Large intestine (tissue), 3 donors: ENCODE results near the gene LRMDA. TPM values are rescaled to one million over a fixed set of nuclear protein-coding genes. Genes with fewer than 3 reads are reported as not detected.
"Not testable (repeated sequence)": the region's sequence is repeated elsewhere in the genome, so short reads cannot be mapped to it uniquely, and the experiment has no call there.

ENCODE experiments used
- DNase-seq, 2 donors: peaks; one replicate each; pipeline versions ENCODE4 v3.0.0 to v3.0.0-alpha.2; 2013
- H3K27ac ChIP-seq: one replicate; pipeline ENCODE4 v1.5.1; 2013; ENCODE audit warnings: low read length
- H3K27me3 ChIP-seq: 2 replicates; pipeline ENCODE4 v1.6.1; 2013; ENCODE audit warnings: low read length; ENCODE audit not compliant: control insufficient read depth, insufficient read depth
- H3K36me3 ChIP-seq: 2 replicates; pipeline ENCODE4 v1.6.1; 2013; ENCODE audit warnings: low read length; ENCODE audit not compliant: control insufficient read depth, insufficient read depth
- H3K4me1 ChIP-seq: one replicate; pipeline ENCODE4 v1.6.1; 2013; ENCODE audit warnings: low read length; ENCODE audit not compliant: control insufficient read depth, insufficient read depth
- H3K4me3 ChIP-seq: one replicate; pipeline ENCODE4 v1.5.1; 2013; ENCODE audit warnings: low read length
- H3K9me3 ChIP-seq: one replicate; pipeline ENCODE4 v1.6.1; 2013; ENCODE audit warnings: mild to moderate bottlenecking, low read depth, low read length, moderate library complexity; ENCODE audit not compliant: control insufficient read depth
- WGBS: methylation state at CpG from one replicate; pipeline ENCODE4 v1.1.5; 2013; ENCODE audit warnings: low lambda C conversion rate; ENCODE audit not compliant: insufficient coverage; 5-methylcytosine and 5-hydroxymethylcytosine counted together
- polyA plus RNA-seq: library from polyadenylated mRNA; unstranded; fragments of 120-200 nt; gene quantifications from one replicate; pipeline ENCODE4 v1.2.1, GENCODE V29; 2013

LRMDA gene
- polyA plus RNA-seq, 1 donor = 5.3 TPM

DNA sequence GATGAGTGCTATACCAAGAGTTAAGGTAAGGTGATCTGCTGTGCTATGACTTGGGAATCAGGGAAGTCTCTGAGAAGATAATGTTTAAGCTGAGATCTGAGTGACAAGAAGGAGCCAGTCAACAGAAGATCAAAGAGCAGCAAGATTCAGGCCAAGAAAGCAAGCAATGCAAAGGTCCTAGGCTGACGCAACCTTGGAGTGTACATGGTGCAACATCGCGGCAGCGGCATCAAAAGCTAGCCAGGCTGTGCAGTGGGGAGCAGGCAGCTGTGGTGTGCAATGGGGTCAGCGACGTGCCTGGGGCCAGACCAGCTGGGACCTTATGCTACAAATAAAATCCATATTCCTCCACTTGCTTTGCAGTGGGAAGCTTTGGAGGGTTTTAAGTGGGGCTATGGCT, 324.1 kb downstream of the LRMDA start:
- DNase-seq = peak; percentile 56 to 65
- Histone ChIP-seq H3K27me3 (no peaks in the 10 kb centered on the region), H3K9me3 (peaks cover 6% of the 10 kb centered on the region), H3K4me1 (no peaks in the 10 kb centered on the region), H3K36me3 (no peaks in the 10 kb centered on the region), H3K27ac (no peak overlapping the region), H3K4me3 (no peak overlapping the region)
- no CpG with 5 or more reads among the region's 6 CpGs for WGBS

DNA sequence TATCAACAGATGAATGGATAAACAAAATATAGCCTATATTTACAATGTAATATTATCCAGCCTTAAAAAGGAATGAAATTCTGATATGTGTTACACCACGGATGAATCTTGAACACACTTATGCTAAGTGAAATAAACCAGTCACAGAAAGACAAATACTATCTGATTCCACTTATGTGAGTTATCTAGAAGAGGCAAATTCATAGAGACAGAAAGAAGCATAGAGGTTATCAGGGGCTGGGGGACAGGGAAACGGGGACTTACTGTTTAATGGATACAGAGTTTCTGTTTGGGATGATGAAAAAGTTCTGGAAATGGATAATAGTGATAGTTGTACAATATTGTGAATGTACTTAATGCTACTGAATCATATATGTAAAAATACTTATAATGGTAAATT, 329.9 kb downstream of the LRMDA start:
- Histone ChIP-seq H3K36me3 (no peaks in the 10 kb centered on the region), H3K4me3 (no peak overlapping the region), H3K27ac (no peak overlapping the region), H3K27me3 (no peaks in the 10 kb centered on the region), H3K9me3 (no peaks in the 10 kb centered on the region), H3K4me1 (no peaks in the 10 kb centered on the region)
- DNase-seq = no peak
- 60% methylated on average over 1 of the region's 2 CpGs for WGBS

DNA sequence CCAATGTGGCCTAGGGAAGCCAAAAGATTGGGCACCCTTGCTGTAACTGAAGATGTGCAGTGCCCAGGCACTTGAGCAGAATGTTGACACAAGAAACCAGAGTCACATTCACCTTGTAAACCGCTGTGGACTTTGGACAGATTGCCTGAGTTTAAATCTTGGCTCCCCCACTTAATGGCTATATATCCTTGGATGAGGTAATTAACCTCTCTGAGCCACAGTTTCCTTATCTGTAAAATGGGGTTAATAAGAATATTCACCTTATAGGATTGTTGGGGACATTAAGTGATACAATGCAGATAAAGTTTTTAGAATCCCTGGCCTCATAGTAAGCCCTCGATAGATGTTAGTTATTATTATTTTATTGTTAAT, 331.0 kb downstream of the LRMDA start:
- no CpG with 5 or more reads among the region's 2 CpGs for WGBS
- Histone ChIP-seq H3K27ac (no peak overlapping the region), H3K4me3 (no peak overlapping the region), H3K4me1 (no peaks in the 10 kb centered on the region), H3K36me3 (no peaks in the 10 kb centered on the region), H3K9me3 (no peaks in the 10 kb centered on the region), H3K27me3 (no peaks in the 10 kb centered on the region)
- DNase-seq = peak; percentile 65 to 82

GRCh38 chr10:75763652-75764051, 332.2 kb downstream of the LRMDA start:
- Histone ChIP-seq H3K27ac (no peak overlapping the region), H3K4me3 (no peak overlapping the region), H3K9me3 (no peaks in the 10 kb centered on the region), H3K36me3 (no peaks in the 10 kb centered on the region), H3K27me3 (no peaks in the 10 kb centered on the region), H3K4me1 (no peaks in the 10 kb centered on the region)
- DNase-seq = no peak
- WGBS = 90% methylated on average over 2 of the region's 3 CpGs

GRCh38 chr10:75764974-75765788, 333.8 kb downstream of the LRMDA start:
- Histone ChIP-seq H3K4me1 (no peaks in the 10 kb centered on the region), H3K36me3 (no peaks in the 10 kb centered on the region), H3K27me3 (no peaks in the 10 kb centered on the region), H3K27ac (no peak overlapping the region), H3K4me3 (no peak overlapping the region), H3K9me3 (no peaks in the 10 kb centered on the region)
- WGBS = 80% methylated on average over 1 of the region's 4 CpGs
- DNase-seq = no peak

DNA sequence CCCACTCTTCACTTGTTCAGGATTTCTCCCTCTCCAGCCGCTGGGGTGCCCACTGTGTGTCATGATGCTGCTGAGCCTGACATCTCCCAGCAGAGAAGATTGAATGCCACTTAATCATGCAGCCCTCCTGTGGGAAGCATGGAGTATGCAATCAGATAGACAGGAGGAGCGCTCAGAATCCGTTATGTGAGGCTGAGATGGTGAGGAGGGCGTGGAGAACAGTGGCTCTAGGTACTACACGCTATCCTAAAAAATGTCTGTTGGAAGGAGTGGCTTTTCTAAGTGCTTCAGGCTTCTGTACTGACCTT, 334.3 kb downstream of the LRMDA start:
- no CpG with 5 or more reads among the region's 5 CpGs for WGBS
- Histone ChIP-seq H3K9me3 (no peaks in the 10 kb centered on the region), H3K27ac (no peak overlapping the region), H3K36me3 (no peaks in the 10 kb centered on the region), H3K4me3 (no peak overlapping the region), H3K27me3 (no peaks in the 10 kb centered on the region), H3K4me1 (no peaks in the 10 kb centered on the region)
- no peak for DNase-seq

DNA sequence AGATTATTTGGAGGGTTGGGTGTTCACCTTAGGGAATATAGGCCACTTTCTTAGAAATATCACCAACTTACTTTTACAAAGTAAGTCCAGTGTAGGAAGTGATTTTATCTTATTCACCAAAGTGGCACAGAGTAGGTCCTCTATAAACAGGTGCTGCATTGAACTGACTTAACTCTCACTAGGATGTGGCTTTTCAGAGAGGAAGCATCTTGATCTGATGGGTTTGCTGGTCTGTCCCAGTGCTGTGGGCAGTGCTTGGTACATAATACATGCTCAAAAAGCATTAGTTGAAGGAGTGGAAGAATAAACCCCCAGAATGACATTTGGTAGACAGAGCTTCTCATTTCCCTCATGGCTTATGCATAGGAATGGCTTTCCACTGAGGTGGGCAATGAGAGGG, 334.7 kb downstream of the LRMDA start:
- no peaks in the 10 kb centered on the region for H3K27me3 ChIP-seq
- no peak overlapping the region for H3K27ac ChIP-seq
- no peak for DNase-seq
- no peaks in the 10 kb centered on the region for H3K36me3 ChIP-seq
- no peaks in the 10 kb centered on the region for H3K9me3 ChIP-seq
- no peaks in the 10 kb centered on the region for H3K4me1 ChIP-seq
- H3K4me3 ChIP-seq = no peak overlapping the region

GRCh38 chr10:75766752-75767151, 335.3 kb downstream of the LRMDA start:
- not testable (repeated sequence) for DNase-seq, H3K36me3 ChIP-seq, H3K9me3 ChIP-seq, H3K4me1 ChIP-seq, H3K27me3 ChIP-seq, H3K4me3 ChIP-seq, H3K27ac ChIP-seq
- 100% methylated on average over 1 of the region's 4 CpGs for WGBS

DNA sequence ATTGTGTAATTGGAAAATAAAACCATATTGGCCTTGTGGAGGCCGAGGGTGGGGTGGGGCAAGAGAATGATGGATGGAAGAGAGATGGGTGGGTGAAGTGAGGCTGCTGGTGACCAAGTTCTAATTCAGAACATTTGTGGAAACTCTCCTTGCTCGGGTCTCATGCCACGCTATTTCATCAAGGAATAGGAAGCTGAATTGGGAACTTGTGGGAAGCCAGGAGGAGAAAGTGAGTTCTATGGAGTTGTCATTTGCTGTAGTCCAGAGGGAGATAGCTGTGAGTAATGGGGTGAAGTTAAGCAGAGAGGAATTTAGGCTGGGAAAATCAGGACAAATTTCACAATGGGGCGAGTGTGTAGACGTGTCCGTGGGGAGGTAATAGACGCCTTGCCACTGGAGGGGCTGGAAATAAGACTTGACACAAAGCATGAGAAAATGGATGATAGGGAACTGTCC, 339.2 kb downstream of the LRMDA start:
- WGBS = no CpG with 5 or more reads among the region's 7 CpGs
- H3K4me3 ChIP-seq = no peak overlapping the region
- no peaks in the 10 kb centered on the region for H3K27me3 ChIP-seq
- H3K36me3 ChIP-seq = no peaks in the 10 kb centered on the region
- no peaks in the 10 kb centered on the region for H3K4me1 ChIP-seq
- no peak overlapping the region for H3K27ac ChIP-seq
- H3K9me3 ChIP-seq = no peaks in the 10 kb centered on the region
- no peak for DNase-seq

GRCh38 chr10:75771606-75772005, 340.2 kb downstream of the LRMDA start:
- Histone ChIP-seq H3K4me1 (peaks cover 2% of the 10 kb centered on the region), H3K27me3 (no peaks in the 10 kb centered on the region), H3K4me3 (no peak overlapping the region), H3K36me3 (no peaks in the 10 kb centered on the region), H3K9me3 (no peaks in the 10 kb centered on the region), H3K27ac (no peak overlapping the region)
- no CpG with 5 or more reads among the region's 1 CpG for WGBS
- peak in 1 of 2 donors; percentile 43 for DNase-seq

DNA sequence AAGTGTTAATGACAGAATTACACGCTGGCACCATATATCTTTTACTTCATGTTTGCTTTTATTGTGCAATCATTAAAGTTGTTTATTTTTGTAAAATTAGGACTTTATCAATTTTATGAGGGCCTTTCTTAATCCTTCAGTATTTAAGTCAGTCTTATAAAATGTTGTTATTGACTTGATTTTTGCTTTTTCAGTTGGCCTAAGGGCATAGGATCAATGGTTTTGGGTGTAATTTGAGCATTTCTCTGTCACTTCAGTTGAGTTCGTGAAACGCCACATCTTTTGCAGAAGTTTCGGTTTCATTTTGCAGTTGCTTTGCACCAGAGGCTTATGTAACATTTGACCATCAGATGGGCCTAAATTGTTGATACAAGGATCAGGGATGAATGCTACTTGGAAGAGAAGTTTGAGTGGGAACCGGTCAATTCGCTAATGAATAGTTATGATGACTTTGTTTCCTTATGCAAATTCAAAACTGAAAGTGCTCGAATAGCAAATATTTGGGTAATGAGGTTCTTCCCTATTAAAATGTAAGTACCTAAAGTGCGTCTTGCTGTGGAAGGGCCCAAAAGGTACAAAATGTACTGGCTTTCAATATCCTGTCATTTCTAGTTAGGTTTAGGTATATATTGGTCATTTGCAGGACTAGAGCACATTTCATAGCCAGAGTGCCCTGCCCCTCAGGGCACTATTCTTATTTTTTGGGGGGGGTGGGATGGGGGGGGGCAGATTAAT, 340.9 kb downstream of the LRMDA start:
- H3K4me3 ChIP-seq = no peak overlapping the region
- H3K4me1 ChIP-seq = peaks cover 9% of the 10 kb centered on the region
- 82% methylated on average over 4 of the region's 8 CpGs for WGBS
- no peaks in the 10 kb centered on the region for H3K27me3 ChIP-seq
- no peaks in the 10 kb centered on the region for H3K9me3 ChIP-seq
- H3K36me3 ChIP-seq = no peaks in the 10 kb centered on the region
- DNase-seq = peak in 1 of 2 donors; percentile 35
- H3K27ac ChIP-seq = no peak overlapping the region
